GM12878 (cell line): ENCODE measurements around the gene SANBR. TPM values are rescaled to one million over a fixed set of nuclear protein-coding genes. Genes with fewer than 3 reads are reported as not detected.

ENCODE experiments used
- ASH2L ChIP-seq: fragments of 300-600, 200-600 bp; sonication (generic); IDR thresholded peaks from 2 replicates; pipeline ENCODE4 v1.6.1; 2017; ENCODE audit warnings: low read depth, mild to moderate bottlenecking, borderline replicate concordance
- CBX5 ChIP-seq: sonication (generic); IDR thresholded peaks from 2 replicates; pipeline ENCODE4 v1.6.1; 2016; ENCODE audit warnings: low read depth, moderate library complexity, mild to moderate bottlenecking, inconsistent platforms
- DPF2 ChIP-seq: fragments of 450-650 bp; IDR thresholded peaks from 2 replicates; pipeline ENCODE4 v1.6.1; 2017; ENCODE audit warnings: mild to moderate bottlenecking
- GABPA ChIP-seq: IDR thresholded peaks from 2 replicates; pipeline ENCODE4 v1.6.1; 2014; ENCODE audit warnings: antibody characterized with exemption, low read depth, mild to moderate bottlenecking, inconsistent platforms
- HCFC1 ChIP-seq: fragments of 150-350 bp; IDR thresholded peaks from 2 replicates; pipeline ENCODE4 v1.6.1; 2014; ENCODE audit warnings: low read length
- MEF2A ChIP-seq: IDR thresholded peaks from 2 replicates; pipeline ENCODE4 v1.6.1; 2011; ENCODE audit warnings: low read depth, mild to moderate bottlenecking, low read length, moderate library complexity; ENCODE audit not compliant: insufficient read depth
- MXI1 ChIP-seq: fragments of 150-350 bp; IDR thresholded peaks from 2 replicates; pipeline ENCODE4 v1.6.1; 2011; ENCODE audit warnings: low read depth, mild to moderate bottlenecking, inconsistent platforms, low read length, improper control_type of control experiment
- NR2F1 ChIP-seq: fragments of 450-650 bp; conservative IDR thresholded peaks from 2 replicates; pipeline ENCODE4 v1.6.1; 2017; ENCODE audit warnings: mild to moderate bottlenecking
- RB1 ChIP-seq: fragments of 450-650 bp; formaldehyde crosslinking; IDR thresholded peaks from 2 replicates; pipeline ENCODE4 v1.6.1; 2017; ENCODE audit warnings: mild to moderate bottlenecking, borderline replicate concordance
- REST ChIP-seq: IDR thresholded peaks from 2 replicates; pipeline ENCODE4 v1.6.1; 2012; ENCODE audit warnings: mild to moderate bottlenecking, low read depth, low read length
- SPI1 ChIP-seq: IDR thresholded peaks from 2 replicates; pipeline ENCODE4 v1.6.1; 2011; ENCODE audit warnings: low read depth, mild to moderate bottlenecking, low read length, moderate library complexity, borderline replicate concordance; ENCODE audit not compliant: insufficient read depth
- STAT1 ChIP-seq: fragments of 450-650 bp; conservative IDR thresholded peaks from 2 replicates; pipeline ENCODE4 v1.6.1; 2014; ENCODE audit warnings: antibody characterized with exemption, mild to moderate bottlenecking
- ZBTB4 ChIP-seq: fragments of 450-650 bp; formaldehyde crosslinking; IDR thresholded peaks from 2 replicates; pipeline ENCODE4 v1.4.0; 2022; ENCODE audit warnings: mild to moderate bottlenecking, moderate library complexity
- polyA plus RNA-seq, 11 experiments: library from polyadenylated mRNA; depleted of rRNA in 4 of 11; unstranded in 6 of 11; stranded (reverse) in 5 of 11; fragments of >200 nt; fragmentation: Nextera tagmentation in 4 of 11; fragmentation: Illumina TruSeq in 1 of 11; extraction: Ambion mirVana in 4 of 11; extraction: Trizol in 1 of 11; gene quantifications; 1 replicate in 1 of 11; 2 replicates in 10 of 11; pipeline versions ENCODE4 v1.2.1 to v1.2.3, GENCODE V29; 2011 to 2016; ENCODE audit warnings: inconsistent platforms in 2 of 11, missing spikeins in 2 of 11, low read depth in 1 of 11
- total RNA-seq, 4 experiments: library from RNA; depleted of rRNA in 3 of 4; stranded (reverse); fragments of >200 nt in 3 of 4; fragmentation: Illumina TruSeq in 1 of 4; extraction: Trizol in 1 of 4; gene quantifications; 2 replicates each; pipeline versions ENCODE4 v1.2.1 to v1.2.3, GENCODE V29; 2013 to 2021
- TF ChIP-seq, protein P1 (sequence below): fragments of 450-650 bp; conservative IDR thresholded peaks from 2 replicates; pipeline ENCODE4 v1.6.1; 2017; ENCODE audit warnings: mild to moderate bottlenecking, moderate library complexity
- TF ChIP-seq, protein P2 (sequence below): fragments of 450-650 bp; IDR thresholded peaks from 2 replicates; pipeline ENCODE4 v1.6.1; 2016; ENCODE audit warnings: mild to moderate bottlenecking

SANBR gene
- total and polyA plus RNA-seq, 10 of the 15 experiments (the other 5 are each of a cell fraction or from before 2014, with no cell fraction given) = 2.2 to 11.0 (median 7.0) TPM

DNA sequence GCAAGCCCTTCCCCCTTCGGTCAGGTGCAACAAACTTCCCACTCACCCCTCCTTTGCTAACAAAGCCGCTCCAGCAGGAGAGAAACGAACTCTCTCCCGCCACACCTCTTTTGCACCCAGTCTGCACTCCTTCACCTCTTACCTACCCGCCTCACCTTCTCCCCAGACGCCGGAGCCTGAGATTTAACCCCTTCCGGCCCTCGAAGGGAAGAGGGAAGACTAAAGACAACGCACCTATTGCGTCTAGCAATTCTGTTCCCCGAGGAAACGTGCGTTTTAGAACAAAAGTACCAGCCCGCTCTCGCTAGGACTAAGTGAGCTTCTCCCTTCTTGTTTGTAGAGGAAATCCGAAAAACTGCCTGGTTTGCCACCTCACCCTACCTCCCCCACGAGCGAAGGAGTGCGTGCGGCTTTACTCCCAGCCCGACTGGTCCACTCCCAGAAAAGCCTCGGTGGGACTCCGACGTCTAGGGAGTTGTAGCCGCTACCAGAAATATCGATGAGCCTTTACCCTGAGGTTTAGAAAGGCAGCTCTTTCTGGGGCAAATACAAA is 48.6 kb upstream of the SANBR start (continued):
- TF ChIP-seq MEF2A (peak; percentile 49), ASH2L (peak; percentile 53; the same call in 1 of the 2 replicates), MXI1 (peak; percentile 86), SPI1 (no peak), HCFC1 (peak; percentile 89), NR2F1 (no peak; the same call in none of the 2 replicates), CBX5 (peak; percentile 62; the same call in 1 of the 2 replicates), GABPA (peak; percentile 99), REST (peak; percentile 17; the same call in 1 of the 2 replicates), STAT1 (peak; percentile 25; the same call in 1 of the 2 replicates), RB1 (peak; percentile 91; the same call in 1 of the 2 replicates), DPF2 (peak; percentile 36), ZBTB4 (no peak)
- TF ChIP-seq, protein P1, sequence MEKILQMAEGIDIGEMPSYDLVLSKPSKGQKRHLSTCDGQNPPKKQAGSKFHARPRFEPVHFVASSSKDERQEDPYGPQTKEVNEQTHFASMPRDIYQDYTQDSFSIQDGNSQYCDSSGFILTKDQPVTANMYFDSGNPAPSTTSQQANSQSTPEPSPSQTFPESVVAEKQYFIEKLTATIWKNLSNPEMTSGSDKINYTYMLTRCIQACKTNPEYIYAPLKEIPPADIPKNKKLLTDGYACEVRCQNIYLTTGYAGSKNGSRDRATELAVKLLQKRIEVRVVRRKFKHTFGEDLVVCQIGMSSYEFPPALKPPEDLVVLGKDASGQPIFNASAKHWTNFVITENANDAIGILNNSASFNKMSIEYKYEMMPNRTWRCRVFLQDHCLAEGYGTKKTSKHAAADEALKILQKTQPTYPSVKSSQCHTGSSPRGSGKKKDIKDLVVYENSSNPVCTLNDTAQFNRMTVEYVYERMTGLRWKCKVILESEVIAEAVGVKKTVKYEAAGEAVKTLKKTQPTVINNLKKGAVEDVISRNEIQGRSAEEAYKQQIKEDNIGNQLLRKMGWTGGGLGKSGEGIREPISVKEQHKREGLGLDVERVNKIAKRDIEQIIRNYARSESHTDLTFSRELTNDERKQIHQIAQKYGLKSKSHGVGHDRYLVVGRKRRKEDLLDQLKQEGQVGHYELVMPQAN = peak; percentile 55; the same call in 1 of the 2 replicates
- TF ChIP-seq, protein P2, sequence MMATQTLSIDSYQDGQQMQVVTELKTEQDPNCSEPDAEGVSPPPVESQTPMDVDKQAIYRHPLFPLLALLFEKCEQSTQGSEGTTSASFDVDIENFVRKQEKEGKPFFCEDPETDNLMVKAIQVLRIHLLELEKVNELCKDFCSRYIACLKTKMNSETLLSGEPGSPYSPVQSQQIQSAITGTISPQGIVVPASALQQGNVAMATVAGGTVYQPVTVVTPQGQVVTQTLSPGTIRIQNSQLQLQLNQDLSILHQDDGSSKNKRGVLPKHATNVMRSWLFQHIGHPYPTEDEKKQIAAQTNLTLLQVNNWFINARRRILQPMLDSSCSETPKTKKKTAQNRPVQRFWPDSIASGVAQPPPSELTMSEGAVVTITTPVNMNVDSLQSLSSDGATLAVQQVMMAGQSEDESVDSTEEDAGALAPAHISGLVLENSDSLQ = peak; percentile 27; the same call in 1 of the 2 replicates
